ENCODE data around the gene XYLB. TPM values are rescaled to one million over a fixed set of nuclear protein-coding genes. Genes with fewer than 3 reads are reported as not detected.

XYLB gene
- total RNA-seq, 1 donor from 2014 or later = 4.1 TPM

GRCh38 chr3:38446812-38447211, 100.2 kb downstream of the XYLB start:
- FAIRE-seq = no peak

GRCh38 chr3:38450853-38451252, 104.3 kb downstream of the XYLB start:
- no peak for FAIRE-seq
- no peak for DNase-seq (ENCODE audit: low spot score in 2 of 2)

More at GRCh38 chr3:38446812-38447211, 100.2 kb downstream of the XYLB start:
- DNase-seq (ENCODE audit: low spot score in 2 of 2) = no peak

- FAIRE-seq (no peak), DNase-seq (ENCODE audit: low spot score in 2 of 2) (peak; percentile 97 to 98)
Observed at GRCh38 chr3:38453075-38453912, 106.7 kb downstream of the XYLB start, which contains the start of gene ACVR2B. TSS of gene ACVR2B (plus strand) at chr3:38453890. CDS start at chr3:38454323, 433 bp downstream.

GRCh38 chr3:38453913-38454177, 107.3 kb downstream of the XYLB start:
- DNase-seq (ENCODE audit: low spot score in 2 of 2) = no peak
- no peak for FAIRE-seq

GRCh38 chr3:38454178-38454883, 107.7 kb downstream of the XYLB start:
- no peak for FAIRE-seq
- peak; percentile 54 to 76 for DNase-seq (ENCODE audit: low spot score in 2 of 2)

GRCh38 chr3:38454884-38455638, 108.5 kb downstream of the XYLB start:
- FAIRE-seq = no peak
- peak; percentile 75 to 76 for DNase-seq (ENCODE audit: low spot score in 2 of 2)

GRCh38 chr3:38455639-38456430, 109.2 kb downstream of the XYLB start:
- no peak for FAIRE-seq
- no peak for DNase-seq (ENCODE audit: low spot score in 2 of 2)

GRCh38 chr3:38457111-38458003, 110.8 kb downstream of the XYLB start:
- no peak for DNase-seq (ENCODE audit: low spot score in 2 of 2)
- FAIRE-seq = no peak

GRCh38 chr3:38458796-38459498, 112.4 kb downstream of the XYLB start:
- FAIRE-seq = no peak

GRCh38 chr3:38459499-38460048, 113.0 kb downstream of the XYLB start:
- DNase-seq (ENCODE audit: low spot score in 2 of 2) (no peak), FAIRE-seq (no peak)

More at GRCh38 chr3:38458796-38459498, 112.4 kb downstream of the XYLB start:
- DNase-seq (ENCODE audit: low spot score in 2 of 2) = peak in 1 of 2 donors; percentile 60

- DNase-seq (ENCODE audit: low spot score in 2 of 2) = no peak
Observed at GRCh38 chr3:38460377-38461270, 114.0 kb downstream of the XYLB start.

More at GRCh38 chr3:38460377-38461270, 114.0 kb downstream of the XYLB start:
- no peak for FAIRE-seq

Small RNA genes lying within 50 kb of the gene (small RNA-seq; reads per million reads assigned to genes)
- gene RNU6-235P = not detected

Other genes starting within 250 kb of the XYLB start
- 30.2 TPM for gene ACAA1, start 209.7 kb upstream of the XYLB start, total RNA-seq
- 3.7 TPM for gene MYD88, start 208.1 kb upstream of the XYLB start, total RNA-seq
- gene OXSR1, start 181.2 kb upstream of the XYLB start, total RNA-seq = 51.0 TPM
- gene SLC22A13, start 81.0 kb upstream of the XYLB start, total RNA-seq = under 0.01 TPM
- under 0.01 TPM for gene SLC22A14, start 64.5 kb upstream of the XYLB start, total RNA-seq
- gene ACVR2B, start 107.1 kb downstream of the XYLB start, total RNA-seq = 44.0 TPM
- 13.5 TPM for gene EXOG, start 149.6 kb downstream of the XYLB start, total RNA-seq

Measured in frontal cortex (tissue), 4 donors.